ENCODE results near the gene CENPA. TPM values are rescaled to one million over a fixed set of nuclear protein-coding genes. Genes with fewer than 3 reads are reported as not detected.
"Not testable (repeated sequence)": the region's sequence is repeated elsewhere in the genome, so short reads cannot be mapped to it uniquely, and the experiment has no call there.

The CENPA gene
- 1 to 10 TPM in 1 of 3 donors, under 1 TPM in 2; 0.18 to 1.3 (median 0.19) TPM for polyA plus RNA-seq

DNA sequence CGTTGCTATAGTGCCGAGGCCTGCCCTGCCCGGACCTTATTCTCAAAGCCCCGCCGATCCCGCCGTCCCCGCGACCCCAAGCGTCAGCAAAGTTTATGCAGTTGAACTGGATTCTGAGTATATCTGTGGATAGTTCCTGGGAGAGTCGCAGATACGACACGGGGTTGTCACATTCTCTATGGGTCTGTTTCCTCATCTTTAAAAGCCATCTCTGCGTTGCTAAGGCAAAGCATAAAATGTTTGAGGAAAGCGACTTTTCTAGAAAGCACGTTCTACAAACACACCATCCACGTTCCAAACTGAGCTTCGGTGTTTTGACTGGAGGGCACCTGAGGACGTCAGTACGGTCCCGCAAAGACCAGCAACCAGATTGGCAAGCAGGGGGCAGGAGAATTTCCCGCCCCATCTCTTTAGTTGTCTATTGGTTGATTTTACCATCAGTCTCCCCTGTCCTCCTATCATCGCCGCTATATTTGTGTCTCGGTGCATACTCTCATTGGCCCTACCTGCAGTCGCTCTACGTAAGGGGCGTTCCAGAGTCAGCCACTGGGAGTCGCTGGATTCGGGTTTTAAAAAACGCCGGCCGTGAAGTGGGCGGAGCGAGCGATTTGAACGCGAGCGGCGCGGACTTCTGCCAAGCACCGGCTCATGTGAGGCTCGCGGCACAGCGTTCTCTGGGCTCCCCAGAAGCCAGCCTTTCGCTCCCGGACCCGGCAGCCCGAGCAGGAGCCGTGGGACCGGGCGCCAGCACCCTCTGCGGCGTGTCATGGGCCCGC lies at the start of gene CENPA:
Gene CENPA, plus strand, starts transcription at position 626 of the 776 bp plus-strand sequence. Its CDS starts 141 bp downstream, at position 767.
- no peak within 1 kb of the TSS for H3K27ac ChIP-seq (ENCODE audit: low read depth, low read length)
- 0 to 1% (median 1%) methylated on average over 55 of the region's 55 CpGs for WGBS, 3 donors

DNA sequence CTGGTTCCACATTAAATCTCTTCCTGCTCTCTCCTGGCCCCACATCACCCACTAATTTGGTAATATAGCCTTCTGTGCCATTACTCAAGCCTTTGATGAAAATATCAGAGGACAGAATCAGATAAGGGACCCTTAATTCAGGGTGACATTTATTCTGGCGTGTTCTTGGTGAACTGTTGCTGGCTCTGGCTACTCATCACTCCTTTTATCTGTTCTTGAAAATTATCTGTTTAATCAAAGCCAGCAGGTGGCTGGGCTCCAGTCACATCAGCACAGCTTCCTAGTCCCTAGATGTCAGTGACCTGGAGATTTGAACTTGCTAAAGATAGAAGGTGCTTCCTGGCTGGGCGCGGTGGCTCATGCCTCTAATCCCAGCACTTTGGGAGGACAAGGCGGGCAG lies 48.6 kb upstream of the CENPA start:
- H3K27ac ChIP-seq (ENCODE audit: low read depth, low read length) = no peak overlapping the region
- 86 to 91% (median 90%) methylated on average over 4 of the region's 4 CpGs for WGBS, 3 donors

DNA sequence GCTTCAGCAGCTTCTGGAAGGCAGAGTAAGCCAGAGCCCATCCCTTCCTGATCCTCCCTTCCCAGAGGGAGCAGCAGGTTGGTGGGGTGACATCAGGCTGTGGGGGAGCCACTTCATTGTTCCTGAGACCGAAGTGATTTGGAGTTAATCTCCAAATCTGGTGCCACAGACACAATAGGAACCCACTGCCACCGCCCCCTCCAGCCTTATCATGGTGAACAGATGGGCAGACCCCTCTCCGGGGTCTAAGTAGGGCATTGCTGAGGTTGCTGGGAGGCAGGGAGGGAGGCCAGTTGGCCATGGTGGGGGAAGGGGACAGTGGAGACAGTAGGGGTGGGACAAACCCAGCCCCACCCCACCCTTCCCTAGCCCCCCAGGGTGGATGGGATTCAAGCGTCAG lies 47.4 kb upstream of the CENPA start:
- WGBS, 3 donors = 57 to 79% (median 61%) methylated on average over 4 of the region's 4 CpGs
- no peak overlapping the region for H3K27ac ChIP-seq (ENCODE audit: low read depth, low read length)

DNA sequence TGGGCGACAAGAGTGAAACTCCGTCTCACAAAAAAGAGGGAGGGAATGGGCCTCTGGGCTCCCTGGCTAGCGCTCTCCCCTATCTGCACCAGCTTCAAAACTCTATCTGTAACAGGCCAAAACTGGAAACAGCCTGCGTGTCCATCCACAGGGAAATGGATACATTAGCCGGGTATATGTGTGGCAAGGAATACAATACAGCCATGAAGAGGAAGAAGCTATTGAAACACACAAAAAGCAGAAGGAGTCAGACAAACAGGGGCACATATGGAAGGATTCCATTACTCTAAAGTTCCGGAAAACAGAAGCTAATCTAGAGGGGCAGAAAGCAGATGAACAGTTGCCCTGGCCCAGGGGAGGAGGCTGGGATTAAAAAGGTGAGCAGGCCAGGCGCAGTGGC lies 46.3 kb upstream of the CENPA start:
- WGBS, 3 donors = 94 to 97% (median 95%) methylated on average over 7 of the region's 7 CpGs
- H3K27ac ChIP-seq (ENCODE audit: low read depth, low read length) = no peak overlapping the region

DNA sequence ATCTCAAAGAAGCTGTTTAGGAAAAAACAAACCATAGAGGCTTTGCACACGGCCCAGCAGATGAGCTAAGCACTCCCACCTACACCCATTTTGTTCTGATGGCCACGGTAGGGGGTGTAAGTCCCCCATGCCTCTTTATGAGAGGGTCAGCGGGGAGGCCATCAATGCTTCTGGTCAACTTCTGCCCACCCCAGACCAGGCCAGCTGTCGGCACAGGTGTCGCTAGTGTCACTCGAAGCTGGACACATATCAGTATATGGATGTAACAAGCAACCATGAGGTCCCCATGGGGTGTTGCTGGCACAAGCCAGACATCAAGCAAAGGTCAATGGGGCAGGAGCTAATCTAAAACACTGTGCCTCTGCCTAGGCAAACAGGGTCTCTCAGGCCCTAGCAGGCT lies 45.5 kb upstream of the CENPA start:
- H3K27ac ChIP-seq (ENCODE audit: low read depth, low read length) = no peak overlapping the region
- WGBS, 3 donors = 79 to 84% (median 80%) methylated on average over 6 of the region's 6 CpGs

DNA sequence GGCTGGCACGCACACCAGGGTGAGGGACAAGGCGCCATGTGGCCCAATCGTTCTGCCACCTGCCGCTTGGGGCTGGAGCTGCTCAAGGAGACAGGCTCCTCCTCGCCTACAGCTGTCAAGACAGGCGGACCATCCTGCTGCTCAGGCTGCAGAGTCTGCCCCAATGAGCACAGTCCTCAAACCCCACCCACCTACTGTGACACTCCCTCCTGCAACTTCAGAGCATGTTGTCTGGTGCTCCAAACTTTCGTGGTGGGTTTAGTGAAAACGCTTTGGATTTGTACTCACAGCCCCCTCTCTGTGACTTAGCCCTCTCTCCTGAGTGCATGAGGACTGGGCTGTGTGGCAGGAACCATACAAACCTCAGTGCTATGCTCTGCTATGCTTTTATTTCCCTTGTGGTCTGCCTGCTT lies 45.0 kb upstream of the CENPA start:
- no peak overlapping the region for H3K27ac ChIP-seq (ENCODE audit: low read depth, low read length)
- WGBS, 3 donors = 32 to 76% (median 57%) methylated on average over 8 of the region's 8 CpGs

DNA sequence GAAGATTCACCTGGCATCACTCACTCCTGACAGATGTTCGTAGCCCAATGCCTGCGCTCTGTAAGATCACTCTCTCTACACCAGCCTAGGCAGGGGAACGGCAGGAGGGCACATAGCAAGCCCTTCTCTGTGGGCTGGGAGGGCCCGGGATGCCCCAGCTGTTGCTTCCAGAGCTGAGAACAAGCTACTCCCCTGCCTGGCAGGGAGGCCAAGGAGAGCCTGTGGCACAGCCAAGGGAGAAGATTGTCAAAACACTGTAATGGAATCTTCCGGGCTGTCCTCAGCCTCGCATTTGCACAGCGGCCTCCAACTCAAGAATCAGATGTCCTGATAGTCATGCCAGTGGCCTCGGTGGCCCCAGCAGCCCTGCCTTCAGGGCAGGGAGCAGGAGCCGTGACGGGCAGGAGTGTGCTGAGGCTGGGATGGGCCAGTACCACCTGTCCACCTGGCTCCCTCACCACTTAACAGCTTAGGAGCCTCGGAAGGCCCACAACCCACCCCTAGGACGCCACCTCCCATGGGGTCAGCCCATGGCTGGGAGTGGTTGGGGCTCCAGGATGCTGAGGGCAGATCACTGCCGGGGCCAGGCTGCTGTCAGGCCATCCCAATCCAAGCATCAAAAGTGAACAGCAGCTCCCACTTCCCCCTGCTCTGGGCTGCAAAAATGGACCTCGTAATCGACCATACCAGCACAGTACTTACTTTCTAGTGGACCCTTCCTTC lies 43.6 kb upstream of the CENPA start:
- 94 to 95% (median 95%) methylated on average over 15 of the region's 15 CpGs for WGBS, 3 donors
- no peak overlapping the region for H3K27ac ChIP-seq (ENCODE audit: low read depth, low read length)

DNA sequence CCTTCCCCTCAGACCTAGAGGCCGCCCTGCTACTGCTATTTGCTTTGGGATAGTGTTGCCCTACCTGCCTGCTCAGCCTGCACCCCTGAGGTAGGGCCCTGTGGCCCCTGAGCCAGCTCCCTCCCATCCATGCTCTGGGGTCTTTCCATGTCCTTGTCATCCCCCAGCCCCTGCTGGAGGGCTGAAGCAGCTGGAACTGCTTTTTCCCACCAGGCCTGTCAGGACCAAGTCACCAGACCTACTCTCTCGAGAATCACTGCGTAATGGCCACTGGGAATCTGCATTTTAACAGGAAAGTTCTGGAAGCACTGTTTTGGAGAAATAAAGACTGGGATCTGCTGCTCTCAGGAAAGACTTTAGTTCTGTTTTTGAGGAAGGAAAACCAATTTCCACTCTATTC lies 42.0 kb upstream of the CENPA start:
- no peak overlapping the region for H3K27ac ChIP-seq (ENCODE audit: low read depth, low read length)
- WGBS, 3 donors = 86 to 96% (median 94%) methylated on average over 3 of the region's 3 CpGs

DNA sequence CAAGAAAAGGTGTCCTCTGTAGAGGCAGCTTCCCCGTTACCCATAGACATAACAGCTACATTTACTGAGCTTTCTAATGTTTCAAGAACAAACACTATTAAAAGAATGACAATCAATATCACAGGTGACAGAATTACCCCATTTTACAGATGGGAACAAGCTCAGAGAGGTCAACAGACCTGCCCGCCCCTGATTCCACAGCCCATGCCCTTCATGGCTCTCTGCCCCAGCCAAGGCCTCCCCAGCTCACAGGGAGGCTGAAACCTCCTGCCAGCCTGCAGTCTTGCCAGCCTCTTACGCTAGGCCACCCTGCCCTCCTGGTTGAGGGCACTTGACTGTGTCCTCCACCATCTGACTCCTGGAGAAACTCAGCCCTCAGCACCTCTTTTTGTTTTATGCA lies 40.9 kb upstream of the CENPA start:
- WGBS, 3 donors = 83 to 94% (median 90%) methylated on average over 3 of the region's 3 CpGs

DNA sequence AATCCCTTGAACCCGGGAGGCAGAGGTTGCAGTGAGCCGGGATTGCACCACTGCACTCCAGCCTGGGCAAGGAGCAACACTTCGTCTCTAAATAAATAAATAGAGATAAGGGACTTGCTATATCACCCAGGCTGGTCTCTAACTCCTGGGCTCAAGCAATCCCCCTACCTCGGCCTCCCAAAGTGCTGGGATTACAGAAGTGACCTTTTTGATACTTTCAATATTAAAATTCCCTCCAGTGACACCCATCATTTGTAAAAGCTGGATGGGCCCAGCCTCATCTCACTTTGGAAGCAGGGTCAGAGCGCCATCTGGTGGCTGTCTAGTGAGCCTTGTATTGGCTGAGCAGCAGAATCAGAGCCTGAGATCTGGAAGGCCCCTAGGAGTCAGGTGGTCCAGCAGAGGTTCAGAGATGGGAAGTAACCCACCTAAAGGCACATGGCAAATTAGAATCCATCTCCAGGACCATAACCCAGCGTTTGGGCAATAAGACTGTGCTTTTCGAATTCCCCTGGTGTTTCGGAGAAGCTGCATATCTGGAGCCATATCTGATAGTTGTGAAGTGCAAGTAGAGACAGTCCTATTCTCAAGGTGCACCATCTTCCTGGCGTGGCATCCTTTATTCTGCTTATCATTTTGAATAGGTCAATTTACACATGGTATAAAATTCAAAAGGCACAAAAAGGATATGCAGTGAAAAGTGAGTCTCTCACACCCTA lies 40.1 kb upstream of the CENPA start:
- WGBS, 3 donors = 23 to 38% (median 29%) methylated on average over 9 of the region's 9 CpGs

More for the DNA sequence above, 40.9 kb upstream of the CENPA start:
- H3K27ac ChIP-seq (ENCODE audit: low read depth, low read length) = no peak overlapping the region

DNA sequence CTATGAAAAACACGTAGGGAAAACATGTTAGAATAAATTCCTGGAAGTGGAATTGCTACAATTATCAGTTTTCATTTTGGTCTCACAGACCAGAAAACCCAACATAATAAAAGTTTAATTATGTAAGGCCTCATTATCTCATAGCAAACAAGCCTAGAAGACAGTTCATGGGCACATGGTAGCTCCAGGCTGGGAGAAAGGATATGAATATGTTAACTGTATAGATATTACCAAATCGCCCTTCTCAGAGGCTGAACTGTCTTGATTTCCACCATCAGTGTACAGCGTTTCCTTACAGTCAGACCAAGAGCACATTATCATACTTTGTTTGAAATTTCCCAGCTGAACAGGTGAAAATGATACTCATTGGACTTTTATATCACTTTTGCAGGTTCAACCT lies 38.9 kb upstream of the CENPA start:
- no peak overlapping the region for H3K27ac ChIP-seq (ENCODE audit: low read depth, low read length)
- WGBS, 3 donors = 75 to 80% (median 79%) methylated on average over 3 of the region's 3 CpGs

More for the DNA sequence above, 40.1 kb upstream of the CENPA start:
- no peak overlapping the region for H3K27ac ChIP-seq (ENCODE audit: low read depth, low read length)

DNA sequence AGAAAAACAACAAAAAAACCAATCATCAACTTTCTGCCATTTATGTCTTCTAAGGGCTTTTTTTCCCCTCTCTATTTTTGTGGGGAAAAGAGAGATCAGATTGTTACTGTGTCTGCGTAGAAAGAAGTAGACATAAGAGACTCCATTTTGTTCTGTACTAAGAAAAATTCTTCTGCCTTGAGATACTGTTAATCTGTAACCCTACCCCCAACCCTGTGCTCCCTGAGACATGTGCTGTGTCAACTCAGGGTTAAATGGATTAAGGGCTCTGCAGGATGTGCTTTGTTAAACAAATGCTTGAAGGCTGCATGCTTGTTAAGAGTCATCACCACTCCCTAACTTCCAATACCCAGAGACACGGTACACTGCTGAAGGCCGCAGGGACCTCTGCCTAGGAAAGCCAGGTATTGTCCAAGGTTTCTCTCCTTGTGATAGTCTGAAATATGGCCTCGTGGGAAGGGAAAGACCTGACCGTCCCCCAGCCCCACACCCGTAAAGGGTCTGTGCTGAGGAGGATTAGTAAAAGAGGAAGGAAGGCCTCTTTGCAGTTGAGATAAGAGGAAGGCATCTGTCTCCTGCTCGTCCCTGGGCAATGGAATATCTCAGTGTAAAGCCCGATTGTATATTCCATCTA lies 36.0 kb upstream of the CENPA start:
- WGBS, 3 donors = 42 to 67% (median 57%) methylated on average over 8 of the region's 8 CpGs
- not testable (repeated sequence) for H3K27ac ChIP-seq (ENCODE audit: low read depth, low read length)

DNA sequence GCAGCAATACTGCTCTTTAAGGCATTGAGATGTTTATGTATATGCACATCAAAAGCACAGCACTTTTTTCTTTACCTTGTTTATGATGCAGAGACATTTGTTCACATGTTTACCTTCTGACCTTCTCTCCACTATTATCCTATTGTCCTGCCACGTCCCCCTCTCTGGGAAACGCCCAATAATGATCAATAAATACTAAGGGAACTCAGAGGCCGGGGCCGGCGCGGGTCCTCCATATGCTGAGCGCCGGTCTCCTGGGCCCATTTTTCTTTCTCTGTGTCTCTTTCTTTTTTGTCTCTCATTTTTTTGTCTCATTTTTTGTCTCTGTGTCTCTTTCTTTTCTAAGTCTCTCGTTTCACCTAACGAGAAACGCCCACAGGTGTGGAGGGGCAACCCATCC lies 35.4 kb upstream of the CENPA start:
- 83 to 88% (median 87%) methylated on average over 11 of the region's 11 CpGs for WGBS, 3 donors

DNA sequence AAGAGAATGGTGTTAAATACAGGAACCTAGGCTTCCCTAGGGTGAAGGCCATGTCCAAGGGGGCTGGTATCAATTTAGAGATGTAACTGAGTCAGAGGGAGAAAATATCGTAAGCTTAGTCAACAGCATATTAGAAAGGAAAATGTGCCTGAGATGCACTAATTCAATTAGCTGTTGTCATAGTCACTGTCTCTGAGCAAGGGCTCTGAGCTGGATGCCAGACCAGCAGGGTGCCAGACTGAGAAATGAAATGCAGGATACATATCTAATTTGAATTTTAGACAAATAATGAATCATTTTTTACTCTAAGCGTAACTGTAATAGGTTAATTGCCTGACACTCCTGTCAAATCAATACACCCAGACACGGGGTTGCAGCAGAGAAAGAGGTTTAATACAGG lies 33.2 kb upstream of the CENPA start:
- no peak overlapping the region for H3K27ac ChIP-seq (ENCODE audit: low read depth, low read length)
- WGBS, 3 donors = 78 to 90% (median 87%) methylated on average over 3 of the region's 3 CpGs

More for the DNA sequence above, 35.4 kb upstream of the CENPA start:
- not testable (repeated sequence) for H3K27ac ChIP-seq (ENCODE audit: low read depth, low read length)

DNA sequence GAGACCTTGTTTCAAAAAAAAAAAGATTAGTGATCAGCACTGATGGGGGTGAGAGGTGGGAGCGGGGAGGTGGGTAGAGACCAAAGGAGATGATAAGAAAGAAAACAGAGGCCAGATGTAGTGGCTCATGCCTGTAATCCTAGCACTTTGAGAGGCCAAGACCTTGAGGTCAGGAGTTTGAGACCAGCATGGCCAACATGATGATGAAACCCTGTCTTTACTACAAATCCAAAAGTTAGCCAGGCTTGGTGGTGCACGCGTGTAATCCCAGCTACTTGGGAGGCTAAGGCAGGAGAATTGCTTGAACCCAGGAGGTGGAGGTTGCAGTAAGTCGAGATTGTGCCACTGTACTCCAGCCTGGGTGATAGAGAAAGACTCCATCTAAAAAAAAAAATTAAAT lies 31.3 kb upstream of the CENPA start:
- WGBS, 3 donors = 96 to 99% (median 96%) methylated on average over 4 of the region's 4 CpGs
- H3K27ac ChIP-seq (ENCODE audit: low read depth, low read length) = no peak overlapping the region

DNA sequence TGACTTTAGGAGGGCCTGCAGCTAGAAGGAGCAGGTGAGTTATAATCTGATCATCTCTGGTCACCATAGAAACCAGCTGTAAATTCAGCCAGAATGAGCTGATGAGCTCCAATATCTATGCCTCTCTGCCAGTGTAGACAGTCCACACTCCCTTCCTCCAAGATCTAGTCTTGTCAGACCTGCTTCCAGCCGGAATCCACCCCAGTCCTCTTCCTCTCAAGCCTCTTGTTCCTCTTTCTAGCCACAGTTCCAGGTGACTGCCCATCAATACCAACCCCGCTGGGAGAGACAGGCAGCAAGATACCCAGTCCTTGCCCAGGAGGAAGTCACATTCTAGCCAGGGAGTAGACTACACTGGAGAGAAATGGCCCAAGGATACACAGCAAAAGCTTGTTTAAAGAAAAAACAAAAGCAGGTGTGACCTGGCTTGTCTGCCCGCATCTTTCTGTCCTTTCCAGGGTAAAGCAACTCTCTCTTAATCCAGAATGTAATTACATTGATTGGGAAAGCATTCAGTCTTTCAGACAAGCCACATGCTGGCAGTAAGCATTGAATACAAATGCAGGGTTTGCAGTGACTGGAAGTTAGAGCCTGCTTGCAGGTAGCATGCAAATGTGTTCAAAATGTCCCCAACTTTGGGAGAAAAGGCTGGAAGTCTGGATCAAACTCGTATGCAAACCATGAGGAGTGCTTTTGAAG lies 30.7 kb upstream of the CENPA start:
- 73 to 77% (median 76%) methylated on average over 4 of the region's 4 CpGs for WGBS, 3 donors

DNA sequence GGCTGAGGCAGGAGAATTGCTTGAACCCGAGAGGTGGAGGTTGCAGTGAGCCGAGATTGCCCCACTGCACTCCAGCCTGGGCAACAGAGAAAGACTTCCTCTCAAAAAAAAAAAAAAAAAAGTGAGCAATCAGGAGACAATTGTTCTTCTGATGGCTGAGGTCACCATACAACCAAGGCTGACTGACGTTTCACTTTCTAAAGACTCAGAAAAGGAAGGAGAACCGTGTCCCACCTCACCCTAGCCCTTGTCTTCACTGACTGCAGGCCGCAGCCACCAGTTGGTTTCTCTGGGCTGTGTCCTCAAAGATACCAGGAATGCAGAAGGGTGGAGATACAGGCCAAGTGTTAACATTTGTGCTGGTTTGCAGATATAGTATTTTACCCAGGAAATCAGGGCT lies 29.5 kb upstream of the CENPA start:
- 60 to 76% (median 73%) methylated on average over 5 of the region's 5 CpGs for WGBS, 3 donors
- no peak overlapping the region for H3K27ac ChIP-seq (ENCODE audit: low read depth, low read length)

More for the DNA sequence above, 30.7 kb upstream of the CENPA start:
- no peak overlapping the region for H3K27ac ChIP-seq (ENCODE audit: low read depth, low read length)
